NCI-H2196 (cell line): ENCODE measurements around the gene HTRA3.
"Not testable (repeated sequence)": the region's sequence is repeated elsewhere in the genome, so short reads cannot be mapped to it uniquely, and the experiment has no call there.

Source experiments
- DNase-seq: peaks from one replicate; lab custom pipeline; 2025; ENCODE audit not compliant: unreplicated experiment; lab: John Stamatoyannopoulos, UW

Gene HTRA3

DNA sequence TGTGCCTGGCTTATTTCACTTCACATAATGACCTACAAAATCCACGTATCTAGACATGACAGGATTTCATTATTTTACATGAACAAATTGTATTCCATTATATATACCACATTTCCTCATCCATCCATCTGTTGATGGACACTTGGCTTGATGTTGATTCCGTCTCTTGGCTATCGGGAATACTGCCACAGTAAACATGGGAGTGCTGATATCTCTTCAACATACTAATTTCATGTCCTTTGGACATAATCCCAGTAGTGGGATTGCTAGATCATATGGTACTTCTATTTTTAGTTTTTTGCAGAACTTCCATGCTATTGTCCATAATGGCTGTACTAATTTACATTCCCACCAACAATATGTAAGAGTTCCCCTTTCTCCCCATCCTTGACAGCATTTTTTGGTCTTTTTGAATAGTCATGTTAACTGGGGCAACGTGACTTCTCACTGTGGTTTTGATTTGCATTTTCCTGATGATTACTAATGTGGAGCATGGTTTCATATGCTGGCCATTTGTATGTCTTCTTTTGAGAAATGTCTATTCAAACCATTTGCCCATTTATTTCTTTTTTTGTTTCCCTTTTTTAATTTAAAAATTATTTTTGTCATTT, 68.9 kb downstream of the HTRA3 start:
- no peak for DNase-seq

DNA sequence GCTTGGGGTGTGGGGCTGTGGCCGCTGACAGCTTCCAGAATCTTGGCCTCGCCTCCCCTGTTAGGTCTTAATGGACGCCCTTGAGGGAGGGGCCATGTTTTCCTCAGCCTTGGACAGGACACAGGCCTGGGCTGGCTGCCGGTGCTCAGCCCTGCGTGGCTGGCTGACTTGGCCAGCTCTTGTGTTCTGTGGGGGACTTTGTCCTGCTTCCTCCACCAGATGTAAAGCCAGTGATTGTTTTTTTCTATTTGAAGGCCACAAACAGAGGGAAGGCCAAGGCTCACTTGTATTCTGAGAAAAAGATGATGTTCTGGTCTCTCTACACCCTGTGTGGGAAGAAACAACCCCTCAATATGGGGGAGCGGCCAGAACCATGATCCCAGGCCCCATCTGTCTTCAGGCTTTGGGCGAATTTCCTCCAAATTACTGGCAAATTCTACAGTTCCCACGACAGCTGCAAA, 71.3 kb downstream of the HTRA3 start:
- DNase-seq = no peak

DNA sequence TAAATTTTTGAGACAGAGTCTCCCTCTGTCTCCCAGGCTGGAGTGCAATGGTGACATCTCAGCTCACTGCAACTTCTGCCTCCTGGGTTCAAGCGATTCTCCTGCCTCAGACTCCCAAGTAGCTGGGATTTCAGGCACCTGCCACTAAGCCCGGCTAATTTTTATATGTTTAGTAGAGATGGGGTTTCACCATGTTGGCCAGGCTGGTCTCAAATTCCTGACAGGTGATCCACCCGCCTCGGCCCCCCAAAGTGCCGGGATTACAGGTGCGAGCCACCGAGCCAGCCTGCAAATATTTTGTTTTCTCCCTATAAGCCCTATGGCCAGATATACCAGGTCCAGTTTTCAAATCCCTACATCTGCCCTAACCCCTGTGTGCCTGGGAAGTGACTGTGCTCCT, 71.7 kb downstream of the HTRA3 start:
- DNase-seq = not testable (repeated sequence)

DNA sequence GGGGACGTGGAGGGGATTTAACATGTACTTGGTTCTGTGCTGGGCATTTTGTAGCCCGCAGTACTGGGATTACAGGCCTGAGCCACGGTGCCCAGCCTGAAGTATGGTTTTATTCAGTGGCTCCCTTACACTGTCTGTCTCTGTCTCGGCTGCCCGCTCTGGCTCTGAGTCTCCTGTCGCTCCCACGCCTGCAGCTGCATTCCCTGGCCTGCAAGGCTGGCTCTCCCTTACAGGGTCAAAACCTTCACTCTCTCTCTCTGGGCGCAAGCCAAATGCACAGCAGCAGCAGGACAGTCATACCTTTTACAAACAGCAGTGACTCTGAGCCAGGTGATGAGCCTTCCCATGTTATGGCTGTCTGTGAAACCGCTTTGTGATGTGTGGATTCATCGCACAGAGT, 72.1 kb downstream of the HTRA3 start:
- DNase-seq = no peak

DNA sequence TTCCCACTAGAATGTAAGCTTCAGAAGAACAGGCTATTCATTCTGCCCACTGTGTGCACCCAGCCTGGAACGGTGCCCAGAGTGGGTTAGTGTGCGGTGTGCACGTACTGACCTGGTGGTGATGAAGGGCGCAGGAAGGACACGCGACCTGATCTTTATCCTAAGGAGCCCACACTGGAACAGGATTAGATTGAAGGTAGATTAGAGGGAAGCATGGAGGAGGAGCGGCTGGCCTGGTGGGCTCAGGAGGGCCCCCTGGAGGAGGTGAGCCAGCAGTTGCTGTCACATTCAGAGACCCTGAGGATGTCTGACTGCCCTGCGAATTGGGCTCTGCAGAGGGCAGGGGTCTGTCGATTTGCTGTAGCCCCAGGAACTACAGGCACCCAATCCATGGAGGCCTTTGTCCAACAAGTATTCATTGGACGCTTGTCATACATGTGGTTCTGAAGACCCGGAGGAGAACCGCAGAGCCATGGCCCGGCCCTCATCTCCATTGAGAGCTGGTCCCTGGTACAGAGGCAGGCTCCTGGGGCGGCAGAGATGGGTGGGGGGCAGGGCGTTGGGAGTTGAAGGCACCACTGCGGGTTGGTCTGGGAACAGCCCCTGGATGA, 73.2 kb downstream of the HTRA3 start:
- no peak for DNase-seq

DNA sequence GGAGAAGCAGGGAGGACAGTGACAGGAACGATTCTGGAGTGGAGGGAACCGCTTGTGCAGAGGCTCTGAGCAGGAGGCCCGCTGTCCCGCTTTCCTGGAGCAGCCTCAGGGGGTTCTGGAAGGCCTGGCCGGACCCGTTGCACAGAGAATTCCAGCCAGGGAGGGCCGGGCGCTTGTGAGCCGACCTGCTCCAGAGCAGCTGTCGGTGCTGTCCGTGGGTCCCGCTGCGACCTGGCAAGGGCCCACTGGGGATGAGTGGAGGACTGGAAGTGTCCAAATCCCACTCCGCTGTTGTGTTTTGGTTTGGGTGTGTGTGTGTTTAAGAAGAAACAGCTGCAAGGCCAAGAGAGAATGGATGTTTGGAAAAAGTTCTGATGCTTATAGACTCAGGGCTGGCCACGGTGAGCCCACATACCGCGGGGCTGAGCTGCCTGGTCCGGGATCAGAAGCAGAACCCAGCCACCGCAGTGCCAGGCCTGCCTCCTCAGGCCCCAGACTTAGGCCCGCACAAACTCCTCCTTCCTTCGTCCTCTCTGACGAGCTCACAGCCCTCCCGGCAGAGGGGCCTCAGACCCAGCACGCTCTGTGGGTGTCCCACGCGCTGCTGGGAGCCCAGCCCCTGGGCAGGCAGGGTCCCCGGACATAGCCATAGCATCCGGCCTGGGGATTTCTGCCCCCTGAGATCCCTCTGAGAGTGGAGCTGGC, 73.9 kb downstream of the HTRA3 start:
- DNase-seq = no peak

DNA sequence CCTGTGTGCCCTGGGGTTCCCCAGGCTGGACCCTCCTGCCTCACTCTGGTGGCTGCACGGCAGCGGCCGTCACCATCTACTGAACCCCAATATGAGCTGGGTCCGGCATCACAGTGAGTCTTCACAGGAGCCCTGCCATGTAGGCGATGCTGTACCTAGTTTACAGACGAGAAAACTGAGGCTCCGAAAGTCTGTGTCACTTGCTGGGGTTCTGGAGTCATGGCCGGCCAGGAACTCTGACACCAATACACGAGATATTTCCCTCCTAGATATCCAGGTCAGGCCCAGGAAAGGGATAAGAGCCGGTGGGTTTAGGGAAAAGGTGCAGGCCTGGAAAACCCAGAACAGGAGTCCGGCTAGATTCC, 74.4 kb downstream of the HTRA3 start:
- DNase-seq = no peak

DNA sequence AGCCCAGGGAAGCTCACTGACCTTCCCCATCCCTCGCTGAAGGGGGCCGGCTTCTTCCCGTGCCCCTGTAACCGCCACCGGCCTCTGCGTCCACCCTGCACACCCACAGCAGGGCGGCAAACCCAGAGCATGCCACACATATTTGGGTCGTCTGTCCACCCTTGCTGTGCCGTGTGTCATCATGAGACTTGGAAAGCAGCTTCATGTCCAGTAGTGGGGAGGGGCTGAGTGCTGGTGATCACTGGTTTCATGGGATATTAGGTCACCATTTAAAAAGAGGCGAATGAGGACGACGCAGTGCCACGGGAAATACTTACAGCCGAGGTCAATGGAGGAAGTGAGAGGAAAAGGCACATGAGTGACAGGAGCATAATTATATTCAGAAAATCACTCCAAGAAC, 74.8 kb downstream of the HTRA3 start:
- no peak for DNase-seq

DNA sequence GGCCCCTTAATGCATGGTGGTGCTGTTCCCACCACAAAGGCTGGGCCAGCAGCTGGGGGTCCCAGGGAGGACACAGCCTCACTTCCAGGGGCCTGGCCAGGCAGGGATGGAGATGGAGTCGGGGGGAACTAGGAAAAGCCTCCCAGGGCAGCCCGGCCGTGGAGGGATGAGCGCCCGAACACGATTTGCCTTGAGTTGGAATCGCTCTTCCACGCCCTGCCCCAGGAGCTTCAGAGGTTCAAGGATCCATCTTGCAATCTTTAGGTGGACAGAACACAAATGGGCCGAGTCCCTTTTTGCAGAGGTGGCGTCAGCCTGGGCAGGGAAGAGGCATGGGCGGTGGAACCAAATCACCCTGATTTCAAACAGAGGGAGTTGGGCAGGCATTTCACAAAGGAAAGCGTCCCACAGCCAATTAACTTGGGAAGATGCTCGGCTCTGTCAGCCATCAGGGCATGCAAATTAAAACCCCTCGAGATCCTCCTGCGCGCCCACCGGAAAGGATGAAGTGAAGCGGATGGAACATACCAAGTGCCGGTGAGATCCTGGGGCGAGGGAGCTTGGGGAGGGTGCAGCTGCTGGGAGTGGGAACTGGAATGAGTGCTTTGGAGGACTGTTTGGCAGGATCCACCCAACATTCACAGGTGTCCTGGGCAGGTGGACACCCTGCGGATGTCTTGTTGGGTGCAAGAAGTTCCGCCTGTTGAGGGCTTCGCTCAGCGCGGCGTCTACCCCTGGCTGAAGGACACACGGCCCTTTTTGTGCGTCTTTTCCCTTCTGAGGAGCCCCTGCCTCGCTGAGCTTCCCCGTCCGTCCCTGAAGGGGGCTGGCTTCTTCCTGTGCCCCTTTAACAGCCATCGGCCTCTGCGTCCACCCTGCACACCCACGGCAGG, 75.7 kb downstream of the HTRA3 start:
- DNase-seq = no peak

DNA sequence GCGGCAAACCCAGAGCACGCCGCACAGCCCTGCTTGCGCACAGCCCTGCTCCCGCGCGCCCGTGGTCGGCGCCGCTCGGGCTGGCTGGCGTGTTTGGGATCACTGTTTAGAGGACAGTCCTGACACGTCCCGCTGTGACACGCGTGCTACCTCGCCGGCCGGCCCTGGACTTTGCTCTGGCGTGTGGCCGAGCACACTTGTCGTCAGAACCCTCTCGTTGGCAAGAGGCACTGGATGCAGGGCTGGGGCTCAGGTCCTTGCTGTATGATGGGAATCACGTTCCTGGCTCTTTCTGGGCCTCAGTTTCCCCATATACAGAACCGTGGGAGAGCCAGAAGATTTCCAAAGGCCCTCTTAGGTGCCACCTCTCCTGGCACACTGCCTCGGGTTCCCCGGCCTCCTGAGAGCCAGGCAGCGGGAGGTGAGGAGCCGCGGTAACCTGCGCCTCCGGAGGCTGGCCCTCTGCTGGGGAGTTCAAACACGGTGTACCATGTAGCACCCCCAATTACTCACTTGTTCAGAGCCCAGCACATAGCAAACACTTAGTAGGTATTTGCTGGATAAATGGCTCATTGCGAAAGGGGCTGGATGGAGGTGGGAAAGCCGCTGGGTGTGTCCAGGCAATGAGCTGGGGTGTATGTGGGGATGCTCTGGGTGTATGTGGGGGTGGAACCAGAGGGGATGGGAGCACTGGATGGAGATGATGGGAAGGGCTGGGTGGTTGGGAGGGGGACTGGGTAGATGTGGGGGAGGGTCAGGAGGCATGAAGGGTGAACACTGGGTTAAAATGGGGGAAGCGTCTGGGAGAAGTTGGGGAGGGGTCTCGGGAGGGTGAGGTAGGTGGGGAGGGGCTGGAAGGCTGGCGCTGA, 76.6 kb downstream of the HTRA3 start:
- DNase-seq = no peak

DNA sequence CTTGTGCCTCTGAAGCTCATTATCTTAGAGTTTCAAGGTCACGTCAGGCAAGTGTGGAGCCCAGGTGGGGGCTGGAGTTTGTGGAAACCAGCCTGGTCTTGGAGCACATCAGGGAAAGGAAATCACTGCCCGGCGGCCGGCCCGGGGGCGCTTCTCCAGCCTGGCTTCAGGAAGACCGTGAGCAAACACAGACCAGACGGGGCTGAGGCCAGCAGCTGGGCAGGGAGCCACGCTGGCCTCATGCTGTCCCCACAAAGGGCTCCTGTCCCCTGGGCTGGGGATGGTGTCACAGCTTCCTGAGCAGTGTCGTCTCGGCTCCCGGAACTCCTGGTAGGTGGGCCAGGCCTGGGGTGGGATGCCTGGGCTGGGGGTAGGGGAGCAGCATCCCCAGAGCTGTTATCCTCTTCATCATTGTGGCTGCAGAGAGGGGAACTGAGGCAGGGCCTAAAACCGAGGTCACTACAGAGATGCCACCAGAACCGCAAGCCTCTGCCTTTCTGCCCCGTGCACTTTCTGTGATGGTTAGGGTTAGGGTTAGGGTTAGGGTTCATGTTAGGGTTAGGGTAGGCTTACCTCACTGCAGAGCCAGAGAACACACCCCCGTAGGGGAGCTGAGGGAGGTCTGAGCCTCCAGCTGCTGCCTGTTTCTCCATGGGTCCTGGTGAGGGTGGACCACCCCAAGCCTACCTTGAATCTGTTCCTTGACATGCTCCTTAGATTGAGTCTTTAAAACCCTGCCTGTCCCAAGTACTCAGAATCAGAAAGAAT, 77.5 kb downstream of the HTRA3 start:
- no peak for DNase-seq

DNA sequence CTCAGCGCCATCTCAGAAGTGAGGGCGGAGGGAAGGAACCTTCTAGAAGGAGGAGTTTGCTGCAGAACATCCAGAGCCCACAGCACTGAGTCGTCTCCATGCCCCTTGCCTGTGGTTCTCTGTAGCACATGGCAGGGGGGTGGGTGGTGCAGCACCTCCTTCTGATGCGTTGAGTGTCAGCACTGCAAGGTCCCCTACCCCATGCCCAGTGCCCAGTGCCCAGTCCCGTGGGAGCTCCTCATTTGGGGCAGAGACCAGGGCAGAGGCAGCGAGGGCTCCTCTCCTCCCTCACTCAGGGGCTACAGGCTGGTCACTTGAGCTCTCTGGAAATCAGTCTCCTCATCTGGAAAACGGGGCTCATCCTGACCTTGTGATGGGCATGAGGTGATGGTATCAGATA, 78.1 kb downstream of the HTRA3 start:
- no peak for DNase-seq

DNA sequence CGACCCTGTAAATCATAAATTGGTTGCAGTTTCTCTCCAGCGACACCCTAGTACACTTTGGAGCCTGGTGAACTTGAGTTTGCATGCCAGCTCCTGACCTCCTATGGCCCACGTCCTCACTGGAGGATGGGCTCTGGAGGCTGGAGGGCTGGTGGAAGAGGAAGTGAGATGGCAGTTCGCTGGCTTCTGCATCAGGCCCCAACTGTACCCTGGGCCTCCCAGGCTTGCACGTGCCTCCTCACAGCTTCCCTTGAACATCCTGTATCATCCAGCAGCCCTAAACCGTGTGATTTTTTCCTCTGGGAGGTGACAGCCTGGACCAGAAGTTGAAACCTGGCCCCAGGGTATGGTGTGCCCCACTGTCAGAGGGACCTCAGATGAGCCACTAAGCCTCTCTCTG, 78.5 kb downstream of the HTRA3 start:
- no peak for DNase-seq

DNA sequence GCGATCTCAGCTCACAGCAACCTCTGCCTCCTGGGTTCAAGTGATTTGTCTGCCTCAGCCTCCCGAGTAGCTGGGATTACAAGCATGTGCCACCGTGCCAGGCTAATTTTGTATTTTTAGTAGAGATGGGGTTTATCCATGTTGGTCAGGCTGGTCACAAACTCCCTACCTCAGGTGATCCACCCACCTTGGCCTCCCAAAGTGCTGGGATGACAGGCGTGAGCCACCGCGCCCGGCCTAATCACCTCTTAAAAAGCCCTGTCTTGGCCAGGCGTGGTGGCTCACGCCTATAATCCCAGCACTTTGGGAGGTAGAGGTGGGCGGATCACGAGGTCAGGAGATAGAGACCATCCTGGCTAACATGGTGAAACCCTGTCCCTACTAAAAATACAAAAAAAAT, 79.7 kb downstream of the HTRA3 start:
- DNase-seq = not testable (repeated sequence)

DNA sequence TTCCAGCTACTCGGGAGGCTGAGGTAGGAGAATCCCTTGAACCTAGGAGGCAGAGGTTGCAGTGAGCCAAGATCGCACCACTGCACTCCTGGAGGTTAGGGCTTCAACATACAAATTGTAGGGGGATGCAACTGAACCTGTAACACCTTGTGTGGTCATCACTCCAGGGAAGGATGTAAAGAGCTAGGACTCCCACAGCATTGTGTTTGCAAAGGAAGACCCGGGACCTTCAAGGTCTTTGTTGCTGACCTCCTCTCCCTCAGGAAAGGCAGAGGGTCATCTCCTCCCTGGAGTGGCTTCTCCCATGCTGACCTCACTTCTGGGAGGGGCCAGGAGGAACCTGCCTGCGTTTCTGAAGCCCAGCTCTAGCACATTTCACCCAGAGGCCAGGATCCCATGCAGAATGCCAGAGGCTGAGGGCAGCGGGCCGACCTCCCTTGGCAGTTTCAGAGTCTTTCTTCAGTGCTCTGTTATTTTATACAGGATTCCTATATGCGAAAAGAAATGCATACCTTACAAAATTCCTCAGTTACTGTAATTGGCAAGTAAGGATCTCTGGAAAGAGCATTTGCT, 80.2 kb downstream of the HTRA3 start:
- DNase-seq = no peak

DNA sequence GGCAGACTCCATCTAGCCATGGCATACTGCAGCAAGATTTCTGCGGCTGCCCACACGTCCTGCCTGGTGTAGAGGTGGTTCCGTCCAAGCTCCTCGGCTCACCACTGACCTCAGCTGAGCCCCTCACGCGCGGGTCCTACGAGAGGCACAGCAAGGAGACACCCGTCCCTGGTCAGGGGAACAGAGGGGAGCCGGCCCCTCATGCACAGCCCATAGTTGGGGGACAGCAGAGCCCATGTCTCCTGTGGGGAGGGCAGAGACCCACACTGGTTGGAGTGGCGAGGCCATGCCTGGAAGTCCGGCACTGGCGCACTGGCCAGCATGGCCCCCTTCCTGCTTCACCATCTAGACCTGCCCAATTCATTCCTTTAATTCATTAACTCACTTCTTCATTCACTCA, 80.8 kb downstream of the HTRA3 start:
- DNase-seq = no peak

DNA sequence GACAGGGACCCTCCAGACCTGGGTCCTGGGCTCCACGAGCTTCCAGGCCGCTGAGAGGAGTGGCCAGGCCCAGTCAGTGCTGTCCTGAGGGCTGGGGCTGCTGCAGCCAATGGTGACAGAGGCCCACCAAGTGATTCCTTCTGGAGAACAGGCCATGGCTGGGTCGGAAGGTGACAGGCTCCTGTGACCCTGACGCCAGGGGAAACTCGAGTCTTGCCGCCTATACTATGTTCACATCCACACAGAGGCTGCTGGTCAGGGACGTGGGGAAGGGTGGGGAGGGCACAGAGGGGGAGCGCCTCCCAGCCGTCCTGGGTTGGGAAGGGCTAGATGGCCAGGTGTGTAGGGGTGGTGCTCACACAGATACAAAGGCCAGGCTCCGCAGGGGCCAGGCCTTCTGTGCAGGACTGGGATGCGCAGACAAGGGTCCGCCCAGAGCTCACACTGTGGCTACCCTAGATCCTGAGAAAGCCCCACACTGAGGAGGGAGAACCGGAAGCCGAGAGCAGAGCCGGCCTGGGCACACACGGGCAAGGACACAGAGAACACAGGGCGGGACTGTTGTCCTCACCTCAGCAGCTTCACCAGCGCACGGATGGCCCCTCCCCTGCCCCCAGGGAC, 81.4 kb downstream of the HTRA3 start:
- no peak for DNase-seq

DNA sequence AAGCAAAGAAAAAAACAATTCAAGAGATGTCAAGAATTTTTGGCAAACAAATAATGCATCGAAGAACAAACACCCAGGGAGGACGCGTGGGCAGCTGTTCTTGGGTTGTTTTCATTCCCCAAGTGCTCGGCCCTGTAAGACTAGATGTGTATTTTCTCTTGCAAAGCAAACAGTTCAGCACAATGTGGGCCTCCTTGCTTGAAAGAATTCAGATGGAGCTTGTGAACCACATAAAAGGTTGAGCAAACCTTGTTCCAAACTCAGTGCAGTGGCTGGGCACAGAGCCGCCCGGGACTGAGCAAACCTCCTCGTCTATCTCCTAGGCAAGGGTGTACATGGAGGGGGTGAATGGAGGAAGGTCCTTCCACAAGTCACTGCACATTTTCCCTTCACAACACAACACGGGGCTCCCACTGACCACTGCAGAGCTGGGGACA, 82.4 kb downstream of the HTRA3 start:
- peak; percentile 30 for DNase-seq
